K562 (cell line): Measurements from ENCODE around the gene CST4. TPM values are rescaled to one million over a fixed set of nuclear protein-coding genes. Genes with fewer than 3 reads are reported as not detected.
"Not testable (repeated sequence)": the region's sequence is repeated elsewhere in the genome, so short reads cannot be mapped to it uniquely, and the experiment has no call there.

Experiments
- ATAC-seq: fragments of 200-7000 bp; cut with Tn5 transposase; 3 replicates; pipeline ENCODE4 v1.9.1; 2020; ENCODE audit warnings: moderate library complexity
- BruUV-seq: library from RNA; stranded (reverse); fragments of 400-500 nt; replicated peaks from 2 replicates; lab custom pipeline; 2021; lab: Mats Ljungman, UMichigan
- CTCF ChIA-PET: fragments of 300-600 bp; formaldehyde crosslinking; extraction: SDS; loops from one replicate; lab custom pipeline; 2021; ENCODE audit warnings: low intra/inter-chr PET ratio; lab: Yijun Ruan, JAX
- POLR2A ChIA-PET: fragments of 300-600, 350-650 bp; sonication (Branson Sonifier 250); formaldehyde crosslinking; extraction: SDS; loops from one replicate; lab custom pipeline; 2021; ENCODE audit warnings: antibody characterized with exemption, inconsistent platforms; lab: Yijun Ruan, JAX
- DNase-seq, 4 experiments: peaks; one replicate each; pipeline versions ENCODE4 v3.0.0 to v3.0.0-alpha.2; 2011 to 2018; ENCODE audit warnings: low spot score in 3 of 4, mixed read lengths in 3 of 4; ENCODE audit errors: extremely low read depth in 1 of 4
- FAIRE-seq: peaks from 2 replicates; lab custom pipeline; 2011; peaks lifted over from hg19 to GRCh38; lab: Jason Lieb, UNC
- H2AFZ ChIP-seq: 2 replicates; pipeline ENCODE4 v1.6.0; 2011; ENCODE audit warnings: low read depth, low read length, control low read depth, inconsistent platforms
- H3K27ac ChIP-seq: fragments of 200-600 bp; 3 replicates; pipeline ENCODE4 v1.8.0; 2011; ENCODE audit warnings: low read depth, mild to moderate bottlenecking, control low read depth, inconsistent platforms, low read length, moderate library complexity, mixed read lengths; ENCODE audit errors: extremely low read depth
- H3K27me3 ChIP-seq, 2 experiments: fragments of 300-600 bp in 1 of 2; 2 replicates in 1 of 2; 3 replicates in 1 of 2; pipeline versions ENCODE4 v1.6.0 to v1.8.0; 2011; ENCODE audit warnings: inconsistent platforms in 2 of 2, low read length in 2 of 2, mild to moderate bottlenecking in 1 of 2, mixed read lengths in 1 of 2, moderate library complexity in 1 of 2; ENCODE audit not compliant: control insufficient read depth in 2 of 2, insufficient read depth in 2 of 2
- H3K36me3 ChIP-seq: fragments of 300-600 bp; 3 replicates; pipeline ENCODE4 v1.8.0; 2011; ENCODE audit warnings: mild to moderate bottlenecking, low read length, inconsistent platforms; ENCODE audit not compliant: control insufficient read depth, insufficient read depth
- H3K4me1 ChIP-seq, 2 experiments: fragments of 200-600 bp in 1 of 2; replicated peaks in 1 of 2; 2 replicates in 1 of 2; 3 replicates in 1 of 2; pipeline versions ENCODE4 v1.5.1 to v1.8.0; 2011; ENCODE audit warnings: inconsistent platforms in 2 of 2, low read length in 2 of 2, mild to moderate bottlenecking in 1 of 2, mixed read lengths in 1 of 2, moderate library complexity in 1 of 2; ENCODE audit not compliant: control insufficient read depth in 2 of 2, insufficient read depth in 2 of 2
- H3K4me2 ChIP-seq: 2 replicates; pipeline ENCODE4 v1.6.1; 2011; ENCODE audit warnings: low read length, control low read depth, inconsistent platforms, mixed read lengths; ENCODE audit not compliant: insufficient read depth
- H3K4me3 ChIP-seq: fragments of 200-600 bp; sonication (generic), shearing (Covaris generic); 2 replicates; pipeline ENCODE4 v1.5.1; 2016; ENCODE audit warnings: control low read depth, inconsistent platforms
- H3K79me2 ChIP-seq: fragments of 200-600 bp; 3 replicates; pipeline ENCODE4 v1.8.0; 2011; ENCODE audit warnings: low read length, inconsistent platforms; ENCODE audit not compliant: control insufficient read depth, insufficient read depth
- H3K9ac ChIP-seq, 2 experiments: 2 replicates each; pipeline versions ENCODE4 v1.6.0 to v1.6.1; 2011; ENCODE audit warnings: low read depth in 2 of 2, low read length in 2 of 2, control low read depth in 1 of 2, inconsistent platforms in 1 of 2, mild to moderate bottlenecking in 1 of 2, mixed read lengths in 1 of 2; ENCODE audit not compliant: insufficient read depth in 1 of 2
- H3K9me1 ChIP-seq: one replicate; pipeline ENCODE4 v1.6.0; 2011; ENCODE audit warnings: inconsistent platforms, mild to moderate bottlenecking, low read length, moderate library complexity; ENCODE audit not compliant: control insufficient read depth, insufficient read depth
- H3K9me3 ChIP-seq: replicated peaks from 2 replicates; pipeline ENCODE4 v1.5.1; 2011; ENCODE audit warnings: low read depth, low read length, inconsistent platforms; ENCODE audit not compliant: control insufficient read depth, insufficient read depth
- H4K20me1 ChIP-seq: replicated peaks from 2 replicates; pipeline ENCODE4 v1.6.1; 2011; ENCODE audit warnings: low read length, inconsistent platforms, mixed read lengths; ENCODE audit not compliant: control insufficient read depth, insufficient read depth
- FOXJ2 ChIP-seq: fragments of 200-800 bp; sonication (Bioruptor generic); IDR thresholded peaks from 2 replicates; pipeline ENCODE4 v1.6.1; 2016; ENCODE audit warnings: missing genetic modification characterization, missing compliant biosample characterization
- HNRNPK ChIP-seq: fragments of 200-400 bp; formaldehyde crosslinking; IDR thresholded peaks from one replicate; pipeline ENCODE4 v1.6.1; 2018; ENCODE audit warnings: mild to moderate bottlenecking, low read depth, low read length; ENCODE audit not compliant: poor library complexity, severe bottlenecking
- ZNF644 ChIP-seq: fragments of 200-800 bp; sonication (Bioruptor generic); IDR thresholded peaks from 2 replicates; pipeline ENCODE4 v1.6.1; 2016; ENCODE audit warnings: low read depth, missing genetic modification characterization, missing compliant biosample characterization
- ZNF785 ChIP-seq: fragments of 250-450 bp; sonication (Bioruptor Pico); IDR thresholded peaks from 2 replicates; pipeline ENCODE4 v1.4.0; 2020; ENCODE audit warnings: mild to moderate bottlenecking
- WGBS: fragments of 100-300 bp; shearing (Covaris generic); methylation state at CpG from one replicate; pipeline ENCODE4 v1.1.6; 2016; ENCODE audit warnings: low coverage, mixed read lengths; ENCODE audit not compliant: insufficient coverage; ENCODE audit errors: missing lambda C conversion rate; 5-methylcytosine and 5-hydroxymethylcytosine counted together
- in situ Hi-C: fragments of 300-500 bp; cut with MboI; formaldehyde crosslinking; loops from 4 replicates; pipeline ENCODE4 v1.15.0; 2018; ENCODE audit warnings: inconsistent platforms, mixed read lengths
- intact Hi-C: fragments of 100-400 bp; cut with micrococcal nuclease; formaldehyde crosslinking; loops from 2 replicates; pipeline ENCODE4 v1.14.2; 2022
- polyA plus RNA-seq, 8 experiments: library from polyadenylated mRNA; depleted of rRNA in 4 of 8; stranded (reverse) in 5 of 8; unstranded in 3 of 8; fragments of >200 nt; fragmentation: Nextera tagmentation in 2 of 8; fragmentation: Illumina TruSeq in 1 of 8; extraction: Ambion mirVana in 2 of 8; extraction: Trizol in 1 of 8; gene quantifications; 2 replicates each; pipeline versions ENCODE4 v1.2.1 to v1.2.3, GENCODE V29; 2011 to 2014; ENCODE audit warnings: inconsistent platforms in 1 of 8, missing spikeins in 1 of 8
- total RNA-seq, 7 experiments: library from RNA; depleted of rRNA in 6 of 7; stranded (reverse); fragments of >200 nt in 6 of 7; fragmentation: Illumina TruSeq in 2 of 7; extraction: Trizol in 2 of 7; gene quantifications; 2 replicates each; pipeline versions ENCODE4 v1.2.1 to v1.2.3, GENCODE V29; 2011 to 2021; ENCODE audit warnings: low replicate concordance in 1 of 7
- TF ChIP-seq, protein P1 (sequence below), 2 experiments: fragments of 450-650 bp in 1 of 2; IDR thresholded peaks; 2 replicates each; pipeline ENCODE4 v1.6.1; 2011 to 2017; ENCODE audit warnings: low read depth in 2 of 2, antibody characterized with exemption in 1 of 2, borderline replicate concordance in 1 of 2, low read length in 1 of 2, mild to moderate bottlenecking in 1 of 2, mixed read lengths in 1 of 2; ENCODE audit not compliant: control insufficient read depth in 1 of 2
- TF ChIP-seq, protein P2 (sequence below): fragments of 450-650 bp; IDR thresholded peaks from 2 replicates; pipeline ENCODE4 v1.6.1; 2018; ENCODE audit warnings: mild to moderate bottlenecking, low read depth; ENCODE audit not compliant: partially characterized antibody

The CST4 gene
- total and polyA plus RNA-seq, 9 of the 15 experiments (the other 6 are each of a cell fraction or from before 2014, with no cell fraction given), result not detected

DNA sequence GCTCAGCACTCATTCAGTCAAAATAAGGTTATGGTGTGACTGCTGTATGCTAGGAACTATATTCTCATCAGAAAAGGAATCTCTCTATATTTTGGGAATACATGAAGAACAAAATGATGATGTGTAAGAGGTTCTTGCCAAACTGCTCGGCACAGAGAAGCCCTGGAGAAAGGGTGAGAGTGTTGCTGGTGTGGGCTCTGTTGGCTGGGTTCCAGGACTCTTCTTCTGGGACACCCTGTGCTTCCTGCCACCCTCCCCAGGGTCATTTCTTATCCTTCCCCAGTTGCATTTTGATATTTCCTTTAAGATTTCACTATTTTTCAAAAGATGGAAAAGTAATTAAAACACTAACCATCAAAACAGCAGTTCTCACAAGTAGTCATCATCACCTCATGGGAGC, 33.1 kb upstream of the CST4 start:
- Histone ChIP-seq H2AFZ (no peak overlapping the region), H3K4me1 (no peaks in the 10 kb centered on the region), H3K27me3 (no peaks in the 10 kb centered on the region), H3K9me1 (no peaks in the 10 kb centered on the region), H3K27ac (no peak overlapping the region), H3K79me2 (no peaks in the 10 kb centered on the region), H3K9ac (no peak overlapping the region), H3K4me3 (no peak overlapping the region), H3K36me3 (no peaks in the 10 kb centered on the region), H4K20me1 (no peaks in the 10 kb centered on the region; the same call in 1 of the 2 replicates), H3K4me2 (no peak overlapping the region), H3K9me3 (no peaks in the 10 kb centered on the region)
- ATAC-seq, result no peak
- intact Hi-C loops, result no loop called here
- CTCF ChIA-PET, result no interaction called here
- BruUV-seq, result no TSS peak
- WGBS, result 0% methylated on average over 1 of the region's 1 CpG
- TF ChIP-seq, protein P1, sequence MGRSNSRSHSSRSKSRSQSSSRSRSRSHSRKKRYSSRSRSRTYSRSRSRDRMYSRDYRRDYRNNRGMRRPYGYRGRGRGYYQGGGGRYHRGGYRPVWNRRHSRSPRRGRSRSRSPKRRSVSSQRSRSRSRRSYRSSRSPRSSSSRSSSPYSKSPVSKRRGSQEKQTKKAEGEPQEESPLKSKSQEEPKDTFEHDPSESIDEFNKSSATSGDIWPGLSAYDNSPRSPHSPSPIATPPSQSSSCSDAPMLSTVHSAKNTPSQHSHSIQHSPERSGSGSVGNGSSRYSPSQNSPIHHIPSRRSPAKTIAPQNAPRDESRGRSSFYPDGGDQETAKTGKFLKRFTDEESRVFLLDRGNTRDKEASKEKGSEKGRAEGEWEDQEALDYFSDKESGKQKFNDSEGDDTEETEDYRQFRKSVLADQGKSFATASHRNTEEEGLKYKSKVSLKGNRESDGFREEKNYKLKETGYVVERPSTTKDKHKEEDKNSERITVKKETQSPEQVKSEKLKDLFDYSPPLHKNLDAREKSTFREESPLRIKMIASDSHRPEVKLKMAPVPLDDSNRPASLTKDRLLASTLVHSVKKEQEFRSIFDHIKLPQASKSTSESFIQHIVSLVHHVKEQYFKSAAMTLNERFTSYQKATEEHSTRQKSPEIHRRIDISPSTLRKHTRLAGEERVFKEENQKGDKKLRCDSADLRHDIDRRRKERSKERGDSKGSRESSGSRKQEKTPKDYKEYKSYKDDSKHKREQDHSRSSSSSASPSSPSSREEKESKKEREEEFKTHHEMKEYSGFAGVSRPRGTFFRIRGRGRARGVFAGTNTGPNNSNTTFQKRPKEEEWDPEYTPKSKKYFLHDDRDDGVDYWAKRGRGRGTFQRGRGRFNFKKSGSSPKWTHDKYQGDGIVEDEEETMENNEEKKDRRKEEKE (IDR thresholded peaks at IDR 0.05; ENCODE audit: borderline replicate concordance in 1 of 2, control insufficient read depth in 1 of 2, low read depth in 2 of 2, low read length in 1 of 2), result no peak
- TF ChIP-seq ZNF785 (no peak), ZNF644 (no peak), FOXJ2 (tag) (no peak), HNRNPK (no peak)
- TF ChIP-seq, protein P2, sequence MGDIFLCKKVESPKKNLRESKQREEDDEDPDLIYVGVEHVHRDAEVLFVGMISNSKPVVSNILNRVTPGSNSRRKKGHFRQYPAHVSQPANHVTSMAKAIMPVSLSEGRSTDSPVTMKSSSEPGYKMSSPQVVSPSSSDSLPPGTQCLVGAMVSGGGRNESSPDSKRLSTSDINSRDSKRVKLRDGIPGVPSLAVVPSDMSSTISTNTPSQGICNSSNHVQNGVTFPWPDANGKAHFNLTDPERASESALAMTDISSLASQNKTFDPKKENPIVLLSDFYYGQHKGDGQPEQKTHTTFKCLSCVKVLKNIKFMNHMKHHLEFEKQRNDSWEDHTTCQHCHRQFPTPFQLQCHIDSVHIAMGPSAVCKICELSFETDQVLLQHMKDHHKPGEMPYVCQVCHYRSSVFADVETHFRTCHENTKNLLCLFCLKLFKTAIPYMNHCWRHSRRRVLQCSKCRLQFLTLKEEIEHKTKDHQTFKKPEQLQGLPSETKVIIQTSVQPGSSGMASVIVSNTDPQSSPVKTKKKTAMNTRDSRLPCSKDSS, result no peak
- no peak for FAIRE-seq
- POLR2A ChIA-PET, result no interaction called here
- in situ Hi-C loops, result no loop called here
- no peak for DNase-seq

DNA sequence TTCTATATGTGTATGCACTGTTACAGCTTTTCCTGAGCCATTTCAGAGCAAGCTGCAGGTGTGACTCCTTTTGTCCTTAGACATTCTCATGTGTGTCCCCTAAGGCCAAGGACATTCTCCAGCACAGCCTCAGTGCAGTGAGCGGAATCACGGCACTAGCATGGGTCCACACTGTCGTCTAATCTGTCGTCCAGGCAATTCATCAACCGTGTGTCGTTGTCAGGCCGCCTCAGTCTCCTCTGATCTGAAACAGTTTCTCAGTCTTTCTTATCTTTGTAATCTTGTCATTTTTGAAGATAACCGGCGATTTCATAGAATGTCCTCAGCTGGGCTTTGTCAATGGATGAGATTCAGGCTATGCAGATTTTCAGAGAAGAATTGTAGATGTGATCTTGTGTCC, 30.5 kb upstream of the CST4 start:
- H3K79me2 ChIP-seq, ATAC-seq, H3K9me1 ChIP-seq, H3K27me3 ChIP-seq, H3K27ac ChIP-seq, H3K4me2 ChIP-seq, H3K36me3 ChIP-seq, H3K4me3 ChIP-seq, BruUV-seq, FAIRE-seq, H2AFZ ChIP-seq, in situ Hi-C loops, CTCF ChIA-PET, DNase-seq, H4K20me1 ChIP-seq, intact Hi-C loops, H3K4me1 ChIP-seq, H3K9me3 ChIP-seq, H3K9ac ChIP-seq: not testable (repeated sequence)
- POLR2A ChIA-PET, result interaction anchor here (0.8 kb wide), 1 partner anchor 84 kb away, joined by 5 read pairs; no protein-coding TSS in a partner anchor
- WGBS, result 0% methylated on average over 7 of the region's 9 CpGs
